Smooth muscle cell (in vitro differentiated cells): Measurements from ENCODE around the gene RNU7-1. TPM values are rescaled to one million over a fixed set of nuclear protein-coding genes. Genes with fewer than 3 reads are reported as not detected.
A peak's percentile ranks its signal among the peaks of the same experiment; 100 is the strongest.

Experiments
- DNase-seq: peaks from one replicate; lab custom pipeline; 2025; ENCODE audit not compliant: unreplicated experiment; lab: John Stamatoyannopoulos, UW
- H2AFZ ChIP-seq: fragments of 200-600 bp; sonication (generic); 2 replicates; pipeline ENCODE4 v1.6.0; 2016; ENCODE audit warnings: antibody characterized with exemption, low read depth, mild to moderate bottlenecking
- H3F3A ChIP-seq: fragments of 200-600 bp; sonication (generic); 2 replicates; pipeline ENCODE4 v1.6.0; 2017; ENCODE audit warnings: antibody characterized with exemption, low read depth
- H3K27ac ChIP-seq: fragments of 200-600 bp; sonication (generic); 2 replicates; pipeline ENCODE4 v1.5.1; 2016; ENCODE audit warnings: low read depth, mild to moderate bottlenecking
- H3K27me3 ChIP-seq: fragments of 200-600 bp; sonication (generic); 2 replicates; pipeline ENCODE4 v1.6.1; 2016; ENCODE audit warnings: low read depth, mild to moderate bottlenecking
- H3K36me3 ChIP-seq: fragments of 200-600 bp; sonication (generic); 2 replicates; pipeline ENCODE4 v1.5.1; 2016; ENCODE audit warnings: low read depth
- H3K4me1 ChIP-seq: fragments of 200-600 bp; sonication (generic); 2 replicates; pipeline ENCODE4 v1.5.1; 2016; ENCODE audit warnings: low read depth
- H3K4me2 ChIP-seq: fragments of 200-600 bp; sonication (generic); 2 replicates; pipeline ENCODE4 v1.6.0; 2016; ENCODE audit warnings: mild to moderate bottlenecking
- H3K4me3 ChIP-seq: fragments of 200-600 bp; sonication (generic); 2 replicates; pipeline ENCODE4 v1.5.1; 2016; ENCODE audit warnings: mild to moderate bottlenecking
- H3K79me2 ChIP-seq: fragments of 200-600 bp; sonication (generic); 2 replicates; pipeline ENCODE4 v1.6.0; 2016; ENCODE audit warnings: low read depth, mild to moderate bottlenecking
- H3K9ac ChIP-seq: fragments of 200-600 bp; sonication (generic); 2 replicates; pipeline ENCODE4 v1.6.0; 2016; ENCODE audit warnings: low read depth
- H3K9me3 ChIP-seq: fragments of 200-600 bp; sonication (generic); replicated peaks from 2 replicates; pipeline ENCODE4 v1.5.1; 2016; ENCODE audit warnings: low read depth
- H4K20me1 ChIP-seq: fragments of 200-600 bp; sonication (generic); 2 replicates; pipeline ENCODE4 v1.6.0; 2016; ENCODE audit warnings: low read depth
- CTCF ChIP-seq: fragments of 200-600 bp; sonication (generic); IDR thresholded peaks from 2 replicates; pipeline ENCODE4 v1.5.1; 2017; ENCODE audit warnings: borderline replicate concordance, mild to moderate bottlenecking, antibody characterized with exemption; ENCODE audit not compliant: insufficient read depth, poor library complexity, severe bottlenecking
- WGBS: methylation state at CpG from one replicate; pipeline ENCODE4 v1.1.7; 2016; ENCODE audit warnings: low lambda C conversion rate; 5-methylcytosine and 5-hydroxymethylcytosine counted together
- polyA plus RNA-seq: library from polyadenylated mRNA; unstranded; fragments of >200 nt; fragmentation: Nextera tagmentation; extraction: Ambion mirVana; gene quantifications from 2 replicates; pipeline ENCODE4 v1.2.1, GENCODE V29; 2016
- total RNA-seq: library from RNA; depleted of rRNA; stranded (reverse); fragments of >200 nt; gene quantifications from 2 replicates; pipeline ENCODE4 v1.2.3, GENCODE V29; 2014

The RNU7-1 gene
- total and polyA plus RNA-seq, 2 experiments from 2014 or later: not detected

- DNase-seq: no peak
- 93% methylated on average over 15 of the region's 15 CpGs for WGBS
These were observed 31.3 kb upstream of the RNU7-1 start for GRCh38 chr12:6912164-6912935.

GRCh38 chr12:6914246-6914946, 29.2 kb upstream of the RNU7-1 start, which contains the start of gene ENO2:
ENO2 (plus strand) TSS chr12:6914580; CDS start chr12:6915833, 1,253 bp downstream.
- no peaks in the 10 kb centered on the region for H3K9me3 ChIP-seq
- peaks cover 9% of the 10 kb centered on the region for H3K4me1 ChIP-seq
- peak within 1 kb of the TSS; percentile 84 for H2AFZ ChIP-seq
- peak within 1 kb of the TSS; percentile 83 for H3K9ac ChIP-seq
- H3K27me3 ChIP-seq: no peaks in the 10 kb centered on the region
- H3K27ac ChIP-seq: peak within 1 kb of the TSS; percentile 47
- H3K79me2 ChIP-seq: no peaks in the 10 kb centered on the region
- no peaks in the 10 kb centered on the region for H3F3A ChIP-seq
- H3K36me3 ChIP-seq: no peaks in the 10 kb centered on the region
- WGBS: under 1% methylated on average over 26 of the region's 68 CpGs
- DNase-seq: peak; percentile 33
- peak within 1 kb of the TSS; percentile 87 for H3K4me3 ChIP-seq
- TF ChIP-seq CTCF: no peak
- peaks cover 31% of the 10 kb centered on the region for H4K20me1 ChIP-seq
- peak within 1 kb of the TSS; percentile 100 for H3K4me2 ChIP-seq

More at GRCh38 chr12:6912164-6912935, 31.3 kb upstream of the RNU7-1 start:
- peaks cover 22% of the 10 kb centered on the region for H4K20me1 ChIP-seq
- H3F3A ChIP-seq: no peaks in the 10 kb centered on the region
- no peaks in the 10 kb centered on the region for H3K27me3 ChIP-seq
- H3K4me1 ChIP-seq: peaks cover 9% of the 10 kb centered on the region
- H3K79me2 ChIP-seq: no peaks in the 10 kb centered on the region
- H3K4me3 ChIP-seq: no peak overlapping the region
- H3K9me3 ChIP-seq: no peaks in the 10 kb centered on the region
- no peak overlapping the region for H3K4me2 ChIP-seq
- TF ChIP-seq CTCF: no peak
- H3K27ac ChIP-seq: no peak overlapping the region
- H3K9ac ChIP-seq: no peak overlapping the region
- H2AFZ ChIP-seq: no peak overlapping the region
- H3K36me3 ChIP-seq: no peaks in the 10 kb centered on the region

GRCh38 chr12:6914947-6915788, 28.4 kb upstream of the RNU7-1 start:
- DNase-seq: no peak
- Histone ChIP-seq H2AFZ (peak overlapping the region; percentile 84), H3K27me3 (no peaks in the 10 kb centered on the region), H3K9me3 (no peaks in the 10 kb centered on the region), H3F3A (no peaks in the 10 kb centered on the region), H3K79me2 (no peaks in the 10 kb centered on the region), H4K20me1 (peaks cover 38% of the 10 kb centered on the region), H3K4me2 (peak overlapping the region; percentile 100), H3K4me3 (peak overlapping the region; percentile 87), H3K36me3 (no peaks in the 10 kb centered on the region), H3K9ac (peak overlapping the region; percentile 83), H3K4me1 (peaks cover 9% of the 10 kb centered on the region), H3K27ac (peak overlapping the region; percentile 47)
- TF ChIP-seq CTCF: no peak
- 10% methylated on average over 22 of the region's 29 CpGs for WGBS
